ENCODE measurements around the gene AKT2. TPM values are rescaled to one million over a fixed set of nuclear protein-coding genes. Genes with fewer than 3 reads are reported as not detected.

The AKT2 gene
- total RNA-seq, 1 donor from 2014 or later = 127 TPM

- H3K36me3 Mint-ChIP-seq (ENCODE audit: low read depth, unreplicated experiment) = peaks cover 16% of the 10 kb centered on the region
- no peak for FAIRE-seq
- no peaks in the 10 kb centered on the region for H3K27me3 ChIP-seq (ENCODE audit: insufficient read depth, low read length)
Measured at GRCh38 chr19:40208602-40209001, 76.5 kb downstream of the AKT2 start.

GRCh38 chr19:40205760-40206159 lies 79.4 kb downstream of the AKT2 start:
- Histone ChIP-seq H2AFZ (ENCODE audit: low read depth, low read length) (no peak overlapping the region), H3K36me3 (ENCODE audit: insufficient read depth, low read length) (peaks cover 2% of the 10 kb centered on the region), H3K27me3 (ENCODE audit: insufficient read depth, low read length) (no peaks in the 10 kb centered on the region), H3K4me2 (ENCODE audit: low read length) (no peak overlapping the region), H3K9me3 (ENCODE audit: insufficient read depth, low read depth, low read length) (no peaks in the 10 kb centered on the region), H3K9ac (ENCODE audit: low read length) (no peak overlapping the region), H3K27ac (ENCODE audit: low read depth, low read length) (no peak overlapping the region), H3K4me3 (ENCODE audit: insufficient read depth, low read depth, low read length) (no peak overlapping the region), H3K4me1 (ENCODE audit: insufficient read depth, low read length) (no peaks in the 10 kb centered on the region), H3K79me2 (ENCODE audit: insufficient read depth, low read length) (no peaks in the 10 kb centered on the region), H4K20me1 (ENCODE audit: insufficient read depth, low read length) (no peaks in the 10 kb centered on the region)
- peaks cover 22% of the 10 kb centered on the region for H3K36me3 Mint-ChIP-seq (ENCODE audit: low read depth, unreplicated experiment)
- TF ChIP-seq EZH2 (IDR thresholded peaks at IDR 0.05; ENCODE audit: insufficient read depth, low read length) (no peak), CTCF (IDR thresholded peaks at IDR 0.05; ENCODE audit: insufficient read depth, low read depth, low read length) (no peak)
- H3K4me3 Mint-ChIP-seq (ENCODE audit: unreplicated experiment) = no peak overlapping the region
- DNase-seq (ENCODE audit: low read depth) (no peak), FAIRE-seq (no peak)
- no peak overlapping the region for H3K27ac Mint-ChIP-seq (ENCODE audit: unreplicated experiment)
- no peaks in the 10 kb centered on the region for H3K9me3 Mint-ChIP-seq (ENCODE audit: unreplicated experiment)
- no peaks in the 10 kb centered on the region for H3K4me1 Mint-ChIP-seq (ENCODE audit: low read depth, unreplicated experiment)
- no peaks in the 10 kb centered on the region for H3K27me3 Mint-ChIP-seq (ENCODE audit: low read depth, unreplicated experiment)

More at GRCh38 chr19:40208602-40209001, 76.5 kb downstream of the AKT2 start:
- H3K4me2 ChIP-seq (ENCODE audit: low read length) = no peak overlapping the region
- no peak overlapping the region for H3K4me3 Mint-ChIP-seq (ENCODE audit: unreplicated experiment)
- H3K4me1 Mint-ChIP-seq (ENCODE audit: low read depth, unreplicated experiment) = no peaks in the 10 kb centered on the region
- no peak overlapping the region for H3K27ac Mint-ChIP-seq (ENCODE audit: unreplicated experiment)
- DNase-seq (ENCODE audit: low read depth) = no peak
- H3K36me3 ChIP-seq (ENCODE audit: insufficient read depth, low read length) = peaks cover 2% of the 10 kb centered on the region
- no peaks in the 10 kb centered on the region for H3K79me2 ChIP-seq (ENCODE audit: insufficient read depth, low read length)
- no peak overlapping the region for H3K27ac ChIP-seq (ENCODE audit: low read depth, low read length)
- peaks cover 2% of the 10 kb centered on the region for H3K9me3 Mint-ChIP-seq (ENCODE audit: unreplicated experiment)
- no peak overlapping the region for H2AFZ ChIP-seq (ENCODE audit: low read depth, low read length)
- H3K9me3 ChIP-seq (ENCODE audit: insufficient read depth, low read depth, low read length) = no peaks in the 10 kb centered on the region
- H3K4me3 ChIP-seq (ENCODE audit: insufficient read depth, low read depth, low read length) = no peak overlapping the region
- no peaks in the 10 kb centered on the region for H3K27me3 Mint-ChIP-seq (ENCODE audit: low read depth, unreplicated experiment)
- H3K9ac ChIP-seq (ENCODE audit: low read length) = no peak overlapping the region
- no peak for TF ChIP-seq CTCF (IDR thresholded peaks at IDR 0.05; ENCODE audit: insufficient read depth, low read depth, low read length)
- no peak for TF ChIP-seq EZH2 (IDR thresholded peaks at IDR 0.05; ENCODE audit: insufficient read depth, low read length)
- H4K20me1 ChIP-seq (ENCODE audit: insufficient read depth, low read length) = no peaks in the 10 kb centered on the region
- no peaks in the 10 kb centered on the region for H3K4me1 ChIP-seq (ENCODE audit: insufficient read depth, low read length)

GRCh38 chr19:40204381-40204780 lies 80.8 kb downstream of the AKT2 start:
- H3K9me3 Mint-ChIP-seq (ENCODE audit: unreplicated experiment) = no peaks in the 10 kb centered on the region
- DNase-seq (ENCODE audit: low read depth) (no peak), FAIRE-seq (no peak)
- no peaks in the 10 kb centered on the region for H3K27me3 ChIP-seq (ENCODE audit: insufficient read depth, low read length)
- no peak overlapping the region for H3K4me3 Mint-ChIP-seq (ENCODE audit: unreplicated experiment)
- TF ChIP-seq CTCF (IDR thresholded peaks at IDR 0.05; ENCODE audit: insufficient read depth, low read depth, low read length) (no peak), EZH2 (IDR thresholded peaks at IDR 0.05; ENCODE audit: insufficient read depth, low read length) (no peak)
- H3K4me1 ChIP-seq (ENCODE audit: insufficient read depth, low read length) = no peaks in the 10 kb centered on the region
- no peak overlapping the region for H3K27ac ChIP-seq (ENCODE audit: low read depth, low read length)
- H3K4me1 Mint-ChIP-seq (ENCODE audit: low read depth, unreplicated experiment) = peaks cover under 1% of the 10 kb centered on the region
- no peaks in the 10 kb centered on the region for H4K20me1 ChIP-seq (ENCODE audit: insufficient read depth, low read length)
- peaks cover 19% of the 10 kb centered on the region for H3K36me3 Mint-ChIP-seq (ENCODE audit: low read depth, unreplicated experiment)
- H3K4me3 ChIP-seq (ENCODE audit: insufficient read depth, low read depth, low read length) = no peak overlapping the region
- no peak overlapping the region for H3K9ac ChIP-seq (ENCODE audit: low read length)
- H2AFZ ChIP-seq (ENCODE audit: low read depth, low read length) = no peak overlapping the region
- H3K36me3 ChIP-seq (ENCODE audit: insufficient read depth, low read length) = no peaks in the 10 kb centered on the region
- H3K27me3 Mint-ChIP-seq (ENCODE audit: low read depth, unreplicated experiment) = no peaks in the 10 kb centered on the region
- H3K4me2 ChIP-seq (ENCODE audit: low read length) = no peak overlapping the region
- H3K79me2 ChIP-seq (ENCODE audit: insufficient read depth, low read length) = no peaks in the 10 kb centered on the region
- no peak overlapping the region for H3K27ac Mint-ChIP-seq (ENCODE audit: unreplicated experiment)
- no peaks in the 10 kb centered on the region for H3K9me3 ChIP-seq (ENCODE audit: insufficient read depth, low read depth, low read length)
